ENCODE measurements around the gene ACP4. TPM values are rescaled to one million over a fixed set of nuclear protein-coding genes. Genes with fewer than 3 reads are reported as not detected.
"Not testable (repeated sequence)": the region's sequence is repeated elsewhere in the genome, so short reads cannot be mapped to it uniquely, and the experiment has no call there.

The ACP4 gene
- total and polyA plus RNA-seq, 2 of the 13 experiments (the other 11 are each of a cell fraction or from before 2014, with no cell fraction given), result 0.08 TPM; not detected in 1

GRCh38 chr19:50764409-50764808 lies 25.8 kb upstream of the ACP4 start (continued):
- TF ChIP-seq SETDB1 (CRISPR knock-in tag; IDR thresholded peaks at IDR 0.05; ENCODE audit: borderline replicate concordance) (no peak), ERF (CRISPR knock-in tag; IDR thresholded peaks at IDR 0.05) (no peak), ZFX (CRISPR knock-in tag; IDR thresholded peaks at IDR 0.05; ENCODE audit: low read depth) (no peak), ZNF772 (CRISPR knock-in tag; IDR thresholded peaks at IDR 0.05) (no peak)

GRCh38 chr19:50766746-50767145 lies 23.5 kb upstream of the ACP4 start:
- CTCF ChIA-PET (ENCODE audit: low intra/inter-chr PET ratio, low total read pairs); intact Hi-C loops (cut with micrococcal nuclease; ENCODE audit: unreplicated experiment); H3K9me3 ChIP-seq (ENCODE audit: low read length); in situ Hi-C loops (cut with HindIII; ENCODE audit: extremely low pct_ligation_motif_present, low pct_unique_long_range_greater_than_20kb); DNase-seq (ENCODE audit: low spot score); BruUV-seq (replicated peaks); FAIRE-seq; H4K20me1 ChIP-seq (ENCODE audit: insufficient read depth, low read length); H3K4me1 ChIP-seq (ENCODE audit: insufficient read depth, low read length); H3K79me2 ChIP-seq (ENCODE audit: insufficient read depth, low read length); H3K4me2 ChIP-seq (ENCODE audit: low read depth, low read length); H2AFZ ChIP-seq (ENCODE audit: low read length); H3K36me3 ChIP-seq (replicated peaks in 1 of 2; ENCODE audit: control insufficient read depth in 1 of 2, insufficient read depth in 2 of 2, low read length in 2 of 2); H3K27me3 ChIP-seq (ENCODE audit: control insufficient read depth in 1 of 2, insufficient read depth in 2 of 2, low read length in 2 of 2); H3K27ac ChIP-seq (ENCODE audit: extremely low read length, insufficient read depth, low read length); H3K4me3 ChIP-seq (replicated peaks in 1 of 3; ENCODE audit: insufficient read depth in 1 of 3, low read depth in 2 of 3, low read length in 3 of 3); ATAC-seq; H3K9ac ChIP-seq (ENCODE audit: insufficient read depth, low read depth, low read length): not testable (repeated sequence)
- WGBS (ENCODE audit: low lambda C conversion rate), result 13% methylated on average over 8 of the region's 12 CpGs
- POLR2A ChIA-PET, result interaction anchor here (0.6 kb wide), 1 partner anchor 573 kb away, joined by 4 read pairs; no protein-coding TSS in a partner anchor

GRCh38 chr19:50767263-50767662 lies 23.0 kb upstream of the ACP4 start:
- in situ Hi-C loops (cut with HindIII; ENCODE audit: extremely low pct_ligation_motif_present, low pct_unique_long_range_greater_than_20kb); ATAC-seq; DNase-seq (ENCODE audit: low spot score); H3K36me3 ChIP-seq (replicated peaks in 1 of 2; ENCODE audit: control insufficient read depth in 1 of 2, insufficient read depth in 2 of 2, low read length in 2 of 2); intact Hi-C loops (cut with micrococcal nuclease; ENCODE audit: unreplicated experiment); BruUV-seq (replicated peaks); H3K9ac ChIP-seq (ENCODE audit: insufficient read depth, low read depth, low read length); H3K27me3 ChIP-seq (ENCODE audit: control insufficient read depth in 1 of 2, insufficient read depth in 2 of 2, low read length in 2 of 2); POLR2A ChIA-PET; H3K27ac ChIP-seq (ENCODE audit: extremely low read length, insufficient read depth, low read length); H3K4me1 ChIP-seq (ENCODE audit: insufficient read depth, low read length); H3K4me2 ChIP-seq (ENCODE audit: low read depth, low read length); FAIRE-seq; H3K79me2 ChIP-seq (ENCODE audit: insufficient read depth, low read length); H3K4me3 ChIP-seq (replicated peaks in 1 of 3; ENCODE audit: insufficient read depth in 1 of 3, low read depth in 2 of 3, low read length in 3 of 3); H3K9me3 ChIP-seq (ENCODE audit: low read length); CTCF ChIA-PET (ENCODE audit: low intra/inter-chr PET ratio, low total read pairs); H4K20me1 ChIP-seq (ENCODE audit: insufficient read depth, low read length); H2AFZ ChIP-seq (ENCODE audit: low read length): not testable (repeated sequence)
- 3% methylated on average over 5 of the region's 5 CpGs for WGBS (ENCODE audit: low lambda C conversion rate)

Measured in HepG2 (cell line).